SK-N-MC (cell line): ENCODE results near the gene HACL1.
"Not testable (repeated sequence)": the region's sequence is repeated elsewhere in the genome, so short reads cannot be mapped to it uniquely, and the experiment has no call there.

Source experiments
- DNase-seq: peaks from one replicate; pipeline ENCODE4 v3.0.0-alpha.2; 2011; ENCODE audit warnings: low read depth, low spot score
- H3K27ac ChIP-seq: fragments of 200-600 bp; sonication (generic); 2 replicates; pipeline ENCODE4 v1.5.1; 2016; ENCODE audit warnings: mixed run types
- H3K36me3 ChIP-seq: fragments of 200-600 bp; sonication (generic); 2 replicates; pipeline ENCODE4 v1.6.1; 2017; ENCODE audit warnings: antibody characterized with exemption, low read length, mixed read lengths; ENCODE audit not compliant: insufficient read depth
- H3K4me3 ChIP-seq: fragments of 200-600 bp; sonication (generic); 2 replicates; pipeline ENCODE4 v1.5.1; 2016
- H3K9ac ChIP-seq: fragments of 200-600 bp; sonication (generic); 2 replicates; pipeline ENCODE4 v1.8.0; 2017; ENCODE audit warnings: mixed run types, mixed read lengths; ENCODE audit not compliant: insufficient read length
- H3K9me3 ChIP-seq: fragments of 200-600 bp; sonication (generic); 2 replicates; pipeline ENCODE4 v1.6.1; 2017; ENCODE audit warnings: low read depth, mild to moderate bottlenecking, antibody characterized with exemption, low read length, moderate library complexity, mixed read lengths
- EZH2 ChIP-seq: fragments of 200-600 bp; sonication (generic); IDR thresholded peaks from one replicate; pipeline ENCODE4 v1.6.1; 2017; ENCODE audit warnings: antibody characterized with exemption
- FOXP2 ChIP-seq: optimal IDR thresholded peaks from 2 replicates; pipeline ENCODE3; 2011; ENCODE audit warnings: mild to moderate bottlenecking, moderate library complexity; ENCODE audit not compliant: insufficient read depth; ENCODE audit errors: extremely low read length, control extremely low read depth
- POLR2AphosphoS5 ChIP-seq: IDR thresholded peaks from 2 replicates; pipeline ENCODE4 v1.6.1; 2012; ENCODE audit warnings: mild to moderate bottlenecking, low read depth, low read length, borderline replicate concordance

The HACL1 gene

DNA sequence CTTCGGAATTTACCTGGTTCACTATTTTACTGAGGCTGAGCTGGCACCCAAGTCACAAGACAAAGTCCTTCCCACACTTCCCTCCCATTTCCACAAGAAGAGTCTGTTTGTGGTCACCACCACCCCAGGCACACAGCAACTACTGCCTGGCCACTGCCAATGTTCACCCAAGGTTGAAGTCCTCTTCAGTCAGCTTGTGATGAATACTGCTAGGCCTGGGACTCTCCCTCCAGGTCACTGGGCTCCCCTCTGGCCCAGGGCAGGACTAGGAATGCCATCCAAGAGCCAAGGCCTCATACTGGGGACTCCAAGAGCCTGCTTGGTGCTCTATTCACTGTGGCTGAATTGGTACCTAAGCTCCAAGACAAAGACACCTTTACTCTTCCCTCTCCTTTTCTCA lies 49.5 kb downstream of the HACL1 start:
- no peak for DNase-seq
- TF ChIP-seq FOXP2 (no peak), POLR2AphosphoS5 (no peak), EZH2 (no peak)

DNA sequence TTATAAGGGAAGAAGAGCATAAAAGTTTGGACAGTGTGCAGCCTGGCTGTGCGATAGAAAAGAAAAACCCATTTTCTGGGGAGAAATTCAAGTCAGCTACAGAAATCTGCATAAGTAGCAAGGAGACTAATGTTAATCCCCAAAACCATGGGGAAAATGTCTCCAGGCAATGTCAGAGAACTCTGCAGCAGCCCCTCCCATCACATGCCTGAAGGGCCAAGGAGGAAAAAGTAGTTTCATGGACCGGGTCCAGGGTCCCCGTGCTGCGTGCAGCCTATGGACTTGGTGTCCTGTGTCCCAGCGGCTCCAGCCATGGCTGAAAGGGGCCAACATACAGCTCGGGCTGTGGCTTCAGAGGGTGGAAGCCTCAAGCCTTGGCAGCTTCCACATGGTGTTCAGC lies 51.5 kb downstream of the HACL1 start:
- Histone ChIP-seq H3K4me3 (no peak overlapping the region), H3K36me3 (no peaks in the 10 kb centered on the region), H3K9me3 (no peaks in the 10 kb centered on the region), H3K9ac (no peak overlapping the region), H3K27ac (no peak overlapping the region)
- no peak for DNase-seq
- TF ChIP-seq FOXP2 (no peak), EZH2 (no peak)

More for the DNA sequence above, 49.5 kb downstream of the HACL1 start:
- Histone ChIP-seq H3K27ac (no peak overlapping the region), H3K36me3 (no peaks in the 10 kb centered on the region), H3K9ac (no peak overlapping the region), H3K9me3 (no peaks in the 10 kb centered on the region), H3K4me3 (no peak overlapping the region)

DNA sequence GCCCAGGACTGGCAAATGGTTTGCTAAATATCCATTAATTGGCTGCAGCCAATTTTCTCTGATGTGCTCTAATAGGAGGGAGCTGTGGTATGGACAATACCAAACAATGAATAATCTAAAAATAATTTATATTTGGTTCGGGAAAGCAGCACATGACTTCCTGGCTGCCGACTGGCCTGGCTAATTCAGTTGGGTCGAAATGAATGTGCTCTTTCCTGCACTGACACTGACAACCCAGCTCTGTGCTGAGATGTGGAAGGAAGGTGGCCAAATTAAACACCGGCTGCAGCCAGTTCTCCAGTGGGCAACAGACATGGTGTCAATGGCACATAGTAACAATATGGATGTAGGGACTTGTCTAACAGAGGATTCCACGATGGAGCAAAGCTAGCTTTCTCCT lies 58.8 kb downstream of the HACL1 start:
- H3K9me3 ChIP-seq: no peaks in the 10 kb centered on the region
- DNase-seq: no peak
- TF ChIP-seq POLR2AphosphoS5: no peak
- TF ChIP-seq FOXP2: no peak
- no peak for TF ChIP-seq EZH2
- no peaks in the 10 kb centered on the region for H3K36me3 ChIP-seq
- H3K27ac ChIP-seq: no peak overlapping the region
- H3K4me3 ChIP-seq: no peak overlapping the region
- H3K9ac ChIP-seq: no peak overlapping the region

DNA sequence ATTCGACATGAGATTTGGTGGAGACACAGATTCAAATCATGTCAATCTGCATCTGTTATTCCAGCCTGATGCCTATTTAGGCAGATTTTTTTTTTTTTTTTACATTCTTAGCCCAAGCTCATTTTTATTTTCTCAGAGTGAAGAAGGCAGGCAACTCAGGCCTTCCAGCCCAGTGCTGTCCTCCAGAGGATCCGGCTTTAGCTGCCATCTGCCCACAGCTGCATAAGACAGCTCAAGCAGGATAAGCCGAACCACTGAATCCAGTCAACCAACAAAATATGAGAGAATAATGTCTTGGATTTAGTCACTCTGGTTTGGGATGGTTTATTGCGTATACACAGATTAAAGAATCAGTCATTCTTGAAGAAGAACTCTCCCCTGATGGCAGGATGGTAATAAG lies 60.0 kb downstream of the HACL1 start:
- TF ChIP-seq POLR2AphosphoS5 (no peak), EZH2 (no peak), FOXP2 (no peak)
- no peak overlapping the region for H3K27ac ChIP-seq
- no peaks in the 10 kb centered on the region for H3K9me3 ChIP-seq
- no peak overlapping the region for H3K9ac ChIP-seq
- H3K4me3 ChIP-seq: no peak overlapping the region
- DNase-seq: no peak
- no peaks in the 10 kb centered on the region for H3K36me3 ChIP-seq

DNA sequence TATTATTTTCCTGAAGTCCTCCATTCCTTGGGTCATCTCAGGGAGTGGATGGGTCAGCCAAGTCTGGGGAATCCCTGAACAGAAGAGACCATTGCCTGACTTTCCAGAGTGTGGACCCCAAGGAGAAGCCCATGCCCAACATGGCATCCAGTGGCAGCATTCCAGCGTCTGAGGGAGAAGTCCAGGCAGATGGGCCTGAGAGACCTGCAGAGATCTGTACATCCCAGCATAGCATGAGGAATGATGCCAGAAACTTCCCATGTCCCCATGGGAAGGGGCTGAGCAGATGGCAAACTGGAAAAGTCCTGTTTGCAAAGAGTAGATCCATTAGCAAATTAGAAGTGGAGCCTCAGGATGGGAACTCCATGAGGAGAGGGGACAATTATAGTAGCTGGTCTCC lies 62.3 kb downstream of the HACL1 start:
- Histone ChIP-seq H3K9me3 (no peaks in the 10 kb centered on the region), H3K9ac (no peak overlapping the region), H3K27ac (no peak overlapping the region), H3K4me3 (no peak overlapping the region), H3K36me3 (no peaks in the 10 kb centered on the region)
- TF ChIP-seq EZH2: no peak
- no peak for TF ChIP-seq POLR2AphosphoS5
- no peak for TF ChIP-seq FOXP2
- no peak for DNase-seq

DNA sequence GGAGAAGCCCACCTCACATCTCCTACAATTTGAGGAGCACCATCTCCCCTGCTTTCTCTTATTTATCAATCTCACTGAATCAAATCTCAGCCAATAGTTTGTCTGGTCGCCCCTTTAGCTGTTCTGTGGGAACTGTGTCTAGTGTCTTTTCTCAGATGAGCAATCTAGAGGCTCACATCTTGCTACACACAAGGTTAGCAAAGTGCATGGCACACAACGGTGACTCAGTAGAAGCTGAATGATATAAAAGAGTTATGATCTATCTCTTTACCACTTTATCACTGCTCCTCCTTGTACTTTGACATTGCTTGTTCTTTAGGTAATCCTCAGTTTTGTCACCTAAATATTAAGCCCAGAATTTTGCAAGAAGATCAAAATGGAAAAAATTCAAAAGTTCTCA lies 63.0 kb downstream of the HACL1 start:
- Histone ChIP-seq H3K36me3 (no peaks in the 10 kb centered on the region), H3K9me3 (no peaks in the 10 kb centered on the region), H3K27ac (no peak overlapping the region), H3K4me3 (no peak overlapping the region), H3K9ac (no peak overlapping the region)
- no peak for DNase-seq
- TF ChIP-seq POLR2AphosphoS5 (no peak), FOXP2 (no peak), EZH2 (no peak)

DNA sequence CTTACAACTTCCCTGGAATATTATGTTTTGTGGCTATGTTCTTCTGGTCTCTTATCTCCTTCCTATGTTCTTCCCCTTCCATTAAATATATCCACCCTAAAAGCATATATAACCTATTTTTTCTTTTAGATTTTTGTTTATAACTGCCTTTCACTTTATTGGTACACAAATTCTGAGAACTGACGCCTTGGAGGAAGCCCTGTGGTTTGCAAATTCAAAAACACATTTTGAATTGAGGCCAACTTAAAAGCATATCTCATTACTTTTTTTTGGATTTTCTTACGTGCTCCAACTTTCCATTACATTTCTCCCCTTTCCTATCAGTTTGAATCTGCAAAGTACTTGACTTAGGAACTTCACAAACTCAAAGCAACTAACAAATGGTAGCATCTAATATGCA lies 64.5 kb downstream of the HACL1 start:
- DNase-seq: no peak

DNA sequence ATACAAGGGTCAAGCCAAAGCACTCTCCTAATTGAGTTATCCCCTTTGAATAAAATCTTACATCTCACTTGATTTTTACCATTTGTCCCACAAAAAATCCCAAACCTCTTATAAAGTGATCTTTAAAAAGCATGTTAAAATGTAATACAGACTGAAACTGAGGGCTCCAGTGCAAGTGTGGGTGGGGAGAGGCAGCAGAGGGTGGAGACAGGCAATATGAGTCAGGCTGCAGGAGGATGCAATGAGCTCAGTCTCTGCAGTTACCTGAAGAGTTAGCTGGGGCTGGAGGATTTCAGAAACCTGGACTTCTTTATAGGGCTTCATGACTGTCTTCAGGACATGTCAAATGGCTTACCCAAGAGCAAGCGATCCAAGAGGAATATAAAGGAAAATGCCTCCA lies 65.6 kb downstream of the HACL1 start:
- Histone ChIP-seq H3K9ac (no peak overlapping the region), H3K27ac (no peak overlapping the region), H3K9me3 (no peaks in the 10 kb centered on the region), H3K4me3 (no peak overlapping the region), H3K36me3 (no peaks in the 10 kb centered on the region)
- DNase-seq: no peak
- TF ChIP-seq FOXP2 (no peak), POLR2AphosphoS5 (no peak), EZH2 (no peak)

More for the DNA sequence above, 64.5 kb downstream of the HACL1 start:
- Histone ChIP-seq H3K9me3 (no peaks in the 10 kb centered on the region), H3K4me3 (no peak overlapping the region), H3K9ac (no peak overlapping the region), H3K36me3 (no peaks in the 10 kb centered on the region), H3K27ac (no peak overlapping the region)
- TF ChIP-seq FOXP2 (no peak), EZH2 (no peak), POLR2AphosphoS5 (no peak)

DNA sequence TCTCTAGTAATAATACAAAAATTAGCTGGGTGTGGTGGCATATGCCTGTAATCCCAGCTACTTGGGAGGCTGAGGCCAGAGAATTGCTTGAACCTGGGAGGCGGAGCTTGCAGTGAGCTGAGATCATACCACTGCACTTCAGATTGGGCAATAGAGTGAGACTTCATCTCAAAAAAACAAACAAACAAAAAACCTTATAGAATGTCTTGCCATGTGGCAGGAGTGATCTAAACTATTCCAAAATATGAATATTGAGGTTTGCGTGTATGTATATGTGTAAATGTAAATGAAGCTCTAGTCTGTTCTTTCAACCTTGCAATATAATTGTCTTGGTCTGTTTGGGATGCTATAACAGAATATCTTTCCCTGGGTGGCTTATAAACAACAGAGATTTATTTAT lies 68.8 kb downstream of the HACL1 start:
- H3K9me3 ChIP-seq, H3K9ac ChIP-seq, DNase-seq, H3K36me3 ChIP-seq, H3K4me3 ChIP-seq, H3K27ac ChIP-seq: not testable (repeated sequence)

DNA sequence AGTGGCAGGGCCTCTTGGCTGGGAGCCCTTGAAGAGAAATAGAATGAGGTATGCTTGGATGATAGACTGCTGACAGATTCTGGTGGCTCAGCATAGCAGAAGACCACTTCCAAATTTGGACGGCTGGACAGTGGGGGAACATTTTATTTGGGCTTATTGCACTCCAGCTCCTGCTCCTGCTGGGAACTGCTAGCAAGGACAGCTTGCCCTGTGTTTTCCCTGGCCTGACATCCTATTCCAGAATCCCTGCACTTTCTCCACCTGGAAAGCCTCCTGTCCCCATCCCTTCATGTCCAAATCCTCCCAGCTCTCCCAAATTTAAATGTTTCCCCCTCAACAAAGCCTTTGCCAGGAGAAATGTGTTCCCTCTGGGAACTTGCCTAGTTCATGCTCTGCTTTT lies 70.0 kb downstream of the HACL1 start:
- TF ChIP-seq FOXP2 (no peak), EZH2 (no peak), POLR2AphosphoS5 (no peak)
- Histone ChIP-seq H3K27ac (no peak overlapping the region), H3K9ac (no peak overlapping the region), H3K9me3 (no peaks in the 10 kb centered on the region), H3K36me3 (no peaks in the 10 kb centered on the region), H3K4me3 (no peak overlapping the region)
- DNase-seq: no peak
